Measurements from ENCODE around the gene FBLN1.

FBLN1 gene

DNA sequence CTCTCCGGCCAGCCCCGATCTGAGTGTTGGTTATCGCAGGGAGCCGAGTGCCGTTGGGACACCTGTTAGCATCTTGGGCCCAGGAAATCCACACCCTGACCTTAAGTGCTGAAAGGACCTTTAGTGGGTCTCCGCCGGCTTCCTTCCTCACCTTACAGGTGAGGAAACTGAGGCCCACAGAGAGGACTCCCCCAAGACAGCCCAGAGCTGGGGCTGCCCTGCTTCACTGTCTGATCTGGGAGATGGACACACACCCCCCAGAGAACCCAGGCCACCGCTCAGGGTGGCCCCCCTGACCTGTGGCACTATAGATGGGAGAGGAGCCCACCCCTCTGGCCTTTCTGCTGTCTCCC is 73.6 kb downstream of the FBLN1 start:
- no peak overlapping the region for H3K4me3 ChIP-seq (ENCODE audit: low read depth, low read length)
- TF ChIP-seq, protein P1, sequence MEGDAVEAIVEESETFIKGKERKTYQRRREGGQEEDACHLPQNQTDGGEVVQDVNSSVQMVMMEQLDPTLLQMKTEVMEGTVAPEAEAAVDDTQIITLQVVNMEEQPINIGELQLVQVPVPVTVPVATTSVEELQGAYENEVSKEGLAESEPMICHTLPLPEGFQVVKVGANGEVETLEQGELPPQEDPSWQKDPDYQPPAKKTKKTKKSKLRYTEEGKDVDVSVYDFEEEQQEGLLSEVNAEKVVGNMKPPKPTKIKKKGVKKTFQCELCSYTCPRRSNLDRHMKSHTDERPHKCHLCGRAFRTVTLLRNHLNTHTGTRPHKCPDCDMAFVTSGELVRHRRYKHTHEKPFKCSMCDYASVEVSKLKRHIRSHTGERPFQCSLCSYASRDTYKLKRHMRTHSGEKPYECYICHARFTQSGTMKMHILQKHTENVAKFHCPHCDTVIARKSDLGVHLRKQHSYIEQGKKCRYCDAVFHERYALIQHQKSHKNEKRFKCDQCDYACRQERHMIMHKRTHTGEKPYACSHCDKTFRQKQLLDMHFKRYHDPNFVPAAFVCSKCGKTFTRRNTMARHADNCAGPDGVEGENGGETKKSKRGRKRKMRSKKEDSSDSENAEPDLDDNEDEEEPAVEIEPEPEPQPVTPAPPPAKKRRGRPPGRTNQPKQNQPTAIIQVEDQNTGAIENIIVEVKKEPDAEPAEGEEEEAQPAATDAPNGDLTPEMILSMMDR (IDR thresholded peaks at IDR 0.05; ENCODE audit: insufficient read depth, low read length, missing control alignments) = no peak
- CTCF ChIA-PET = interaction anchor here (2.5 to 3.5 kb wide), 4 partner anchors 10 to 291 kb away, joined by 9 to 54 read pairs (median 22); no protein-coding TSS in a partner anchor
- POLR2A ChIA-PET = no interaction called here
- no peak for DNase-seq (ENCODE audit: low read depth, low spot score)

DNA sequence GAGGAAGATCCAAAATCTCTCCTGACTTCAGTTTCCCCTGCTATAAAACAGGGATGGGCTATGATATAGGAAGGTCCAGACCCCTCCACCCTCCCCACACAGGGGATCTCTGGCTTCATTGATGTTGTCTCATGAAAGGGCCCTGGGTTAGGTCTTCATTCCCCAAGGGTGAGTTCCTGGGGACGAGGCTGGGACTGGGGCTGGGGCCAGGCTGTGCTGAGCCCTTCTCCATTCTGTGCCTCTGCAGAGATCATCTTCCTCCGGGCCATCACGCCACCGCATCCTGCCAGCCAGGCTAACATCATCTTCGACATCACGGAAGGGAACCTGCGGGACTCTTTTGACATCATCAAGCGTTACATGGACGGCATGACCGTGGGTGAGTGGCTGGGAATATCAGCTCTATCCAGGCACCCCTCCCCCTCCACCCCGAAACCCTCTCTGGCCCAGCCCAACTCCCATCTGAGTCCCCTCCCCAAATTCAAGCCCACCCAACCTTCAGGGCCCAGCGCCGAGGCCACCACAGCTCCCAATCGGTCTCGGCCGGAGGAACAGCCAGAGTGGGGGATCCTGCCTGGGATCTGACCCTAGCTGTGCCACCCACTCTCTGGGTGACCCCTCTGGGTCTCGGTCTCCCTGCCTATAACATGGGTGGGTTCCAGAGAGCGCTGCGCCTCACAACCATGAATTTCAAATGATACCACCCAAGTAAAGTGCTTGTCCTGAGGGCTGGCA is 74.2 kb downstream of the FBLN1 start:
- TF ChIP-seq, protein P1 (IDR thresholded peaks at IDR 0.05; ENCODE audit: insufficient read depth, low read length, missing control alignments) = no peak
- no peak for DNase-seq (ENCODE audit: low read depth, low spot score)
- ChIA-PET POLR2A (no interaction called here), CTCF (interaction anchor here (0.6 to 3.5 kb wide), 41 partner anchors 10 to 540 kb away, joined by 3 to 54 read pairs (median 5); no protein-coding TSS in a partner anchor)
- no peak overlapping the region for H3K4me3 ChIP-seq (ENCODE audit: low read depth, low read length)

DNA sequence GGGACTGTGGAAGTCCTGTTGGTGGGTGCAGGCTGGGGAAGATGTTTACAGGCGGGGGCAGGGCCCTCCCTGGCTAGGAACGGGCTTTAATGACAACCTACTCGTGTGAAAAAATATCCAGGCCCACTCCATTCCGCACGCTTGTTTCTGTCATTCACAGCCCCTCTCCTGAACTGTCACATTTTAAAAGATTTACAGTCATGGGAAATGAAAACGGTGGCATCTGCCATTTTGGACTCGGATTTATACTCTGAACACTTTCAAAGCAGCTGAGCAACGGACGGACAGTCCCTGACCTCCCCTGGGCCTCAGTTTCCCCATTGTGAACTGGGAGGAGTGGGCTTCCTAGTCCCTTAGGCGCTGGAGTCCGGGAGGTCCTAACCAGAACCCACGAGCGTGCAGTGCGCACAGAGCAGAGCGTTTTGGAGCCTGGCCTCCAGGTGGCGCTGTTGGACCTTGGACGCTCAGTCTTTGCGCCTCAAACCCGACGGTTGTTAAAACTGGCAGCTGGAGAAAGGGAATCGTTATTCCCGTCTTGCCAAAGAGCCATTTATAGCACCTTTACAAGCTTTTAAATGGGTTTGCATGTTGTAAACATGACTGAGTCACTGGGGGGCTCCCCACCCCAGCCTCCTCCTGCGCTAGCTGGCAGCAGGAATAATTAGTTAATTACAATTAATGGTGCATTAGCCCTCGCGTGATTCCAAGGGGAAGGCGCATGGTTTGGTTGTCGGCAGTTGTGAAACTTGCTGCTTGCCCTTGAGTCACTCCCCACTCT is 75.3 kb downstream of the FBLN1 start:
- TF ChIP-seq, protein P1 (IDR thresholded peaks at IDR 0.05; ENCODE audit: insufficient read depth, low read length, missing control alignments) = peak; percentile 95
- POLR2A ChIA-PET = no interaction called here

GRCh38 chr22:45578524-45579147 is 76.0 kb downstream of the FBLN1 start:
- ChIA-PET POLR2A (no interaction called here), CTCF (interaction anchor here (0.6 to 3.5 kb wide), 45 partner anchors 9 to 428 kb away, joined by 3 to 54 read pairs (median 5); no protein-coding TSS in a partner anchor)
- TF ChIP-seq, protein P1 (IDR thresholded peaks at IDR 0.05; ENCODE audit: insufficient read depth, low read length, missing control alignments) = no peak
- DNase-seq (ENCODE audit: low read depth, low spot score) = no peak
- no peak overlapping the region for H3K4me3 ChIP-seq (ENCODE audit: low read depth, low read length)

More for the DNA sequence above, 75.3 kb downstream of the FBLN1 start:
- CTCF ChIA-PET = interaction anchor here (0.6 to 3.5 kb wide), 65 partner anchors 9 to 539 kb away, joined by 3 to 54 read pairs (median 4); no protein-coding TSS in a partner anchor
- no peak for DNase-seq (ENCODE audit: low read depth, low spot score)
- no peak overlapping the region for H3K4me3 ChIP-seq (ENCODE audit: low read depth, low read length)

GRCh38 chr22:45579306-45579705 is 76.6 kb downstream of the FBLN1 start:
- TF ChIP-seq, protein P1 (IDR thresholded peaks at IDR 0.05; ENCODE audit: insufficient read depth, low read length, missing control alignments) = no peak
- no peak overlapping the region for H3K4me3 ChIP-seq (ENCODE audit: low read depth, low read length)
- CTCF ChIA-PET = interaction anchor here (0.7 to 3.4 kb wide), 5 partner anchors 11 to 397 kb away, joined by 3 to 26 read pairs (median 14); no protein-coding TSS in a partner anchor
- DNase-seq (ENCODE audit: low read depth, low spot score) = no peak
- POLR2A ChIA-PET = no interaction called here

Measured in AG04449 (cell line).